PC-9 (cell line): Measurements from ENCODE around the gene B3GALNT1. TPM values are rescaled to one million over a fixed set of nuclear protein-coding genes. Genes with fewer than 3 reads are reported as not detected.

Experiments
- BruUV-seq: library from RNA; stranded (reverse); fragments of 400-500 nt; replicated peaks from 2 replicates; lab custom pipeline; 2021; lab: Mats Ljungman, UMichigan
- CTCF ChIA-PET: fragments of 300-600 bp; sonication (Branson Sonifier 250); formaldehyde crosslinking; loops from one replicate; lab custom pipeline; 2022; ENCODE audit warnings: antibody characterized with exemption; lab: Charles Lee
- POLR2A ChIA-PET: fragments of 300-600 bp; sonication (Branson Sonifier 250); formaldehyde crosslinking; loops from one replicate; lab custom pipeline; 2022; ENCODE audit warnings: antibody characterized with exemption; ENCODE audit not compliant: unreplicated experiment; lab: Charles Lee
- DNase-seq, 2 experiments: peaks; one replicate each; pipeline versions ENCODE4 v3.0.0 to v3.0.0-alpha.2; 2015 to 2022; ENCODE audit warnings: mixed read lengths in 1 of 2
- H2AFZ ChIP-seq: fragments of 200-600 bp; sonication (generic); 2 replicates; pipeline ENCODE4 v1.8.1; 2017; ENCODE audit warnings: antibody characterized with exemption
- H3F3A ChIP-seq: fragments of 200-600 bp; sonication (generic); 2 replicates; pipeline ENCODE4 v1.8.1; 2017; ENCODE audit warnings: antibody characterized with exemption, mild to moderate bottlenecking, low read depth; ENCODE audit not compliant: insufficient read depth
- H3K27ac ChIP-seq: fragments of 200-600 bp; sonication (generic); 2 replicates; pipeline ENCODE4 v1.6.1; 2016; ENCODE audit warnings: mixed run types
- H3K27me3 ChIP-seq: fragments of 200-600 bp; sonication (generic); 2 replicates; pipeline ENCODE4 v1.6.1; 2016; ENCODE audit warnings: low read depth, mixed run types; ENCODE audit not compliant: insufficient read depth
- H3K36me3 ChIP-seq: fragments of 200-600 bp; sonication (generic); 2 replicates; pipeline ENCODE4 v1.6.1; 2016; ENCODE audit warnings: low read depth, mixed run types
- H3K4me1 ChIP-seq: fragments of 200-600 bp; sonication (generic); replicated peaks from 2 replicates; pipeline ENCODE4 v1.6.1; 2016; ENCODE audit warnings: mixed run types; ENCODE audit not compliant: insufficient read depth
- H3K4me2 ChIP-seq: fragments of 200-600 bp; sonication (generic); 2 replicates; pipeline ENCODE4 v1.6.1; 2017; ENCODE audit warnings: mixed run types
- H3K4me3 ChIP-seq: fragments of 200-600 bp; sonication (generic); 2 replicates; pipeline ENCODE4 v1.6.1; 2016; ENCODE audit warnings: mixed run types
- H3K79me2 ChIP-seq: fragments of 200-600 bp; sonication (generic); 2 replicates; pipeline ENCODE4 v1.6.1; 2017; ENCODE audit warnings: low read depth, mixed run types
- H3K9me2 ChIP-seq: fragments of 200-600 bp; sonication (generic); 2 replicates; pipeline ENCODE4 v1.8.1; 2017; ENCODE audit warnings: mild to moderate bottlenecking; ENCODE audit not compliant: insufficient read depth
- H3K9me3 ChIP-seq: fragments of 200-600 bp; sonication (generic); 2 replicates; pipeline ENCODE4 v1.8.1; 2016; ENCODE audit warnings: low read depth; ENCODE audit not compliant: insufficient read depth
- H4K20me1 ChIP-seq: fragments of 200-600 bp; sonication (generic); 2 replicates; pipeline ENCODE4 v1.8.1; 2017; ENCODE audit not compliant: insufficient read depth
- EZH2 ChIP-seq: fragments of 200-600 bp; sonication (generic); IDR thresholded peaks from 2 replicates; pipeline ENCODE4 v1.8.0; 2017; ENCODE audit warnings: antibody characterized with exemption, low read depth
- intact Hi-C: fragments of 100-400 bp; cut with micrococcal nuclease; formaldehyde crosslinking; loops from one replicate; pipeline ENCODE4 v1.10.0; 2022; ENCODE audit not compliant: unreplicated experiment
- total RNA-seq: library from RNA; stranded (reverse); gene quantifications from 2 replicates; pipeline ENCODE4 v1.2.3, GENCODE V29; 2021
- TF ChIP-seq, protein P1 (sequence below): fragments of 200-600 bp; sonication (generic); conservative IDR thresholded peaks from 2 replicates; pipeline ENCODE4 v1.6.1; 2017; ENCODE audit warnings: mixed run types, antibody characterized with exemption, mild to moderate bottlenecking, moderate library complexity

The B3GALNT1 gene
- total RNA-seq, 1 experiment from 2014 or later = 8.8 TPM

DNA sequence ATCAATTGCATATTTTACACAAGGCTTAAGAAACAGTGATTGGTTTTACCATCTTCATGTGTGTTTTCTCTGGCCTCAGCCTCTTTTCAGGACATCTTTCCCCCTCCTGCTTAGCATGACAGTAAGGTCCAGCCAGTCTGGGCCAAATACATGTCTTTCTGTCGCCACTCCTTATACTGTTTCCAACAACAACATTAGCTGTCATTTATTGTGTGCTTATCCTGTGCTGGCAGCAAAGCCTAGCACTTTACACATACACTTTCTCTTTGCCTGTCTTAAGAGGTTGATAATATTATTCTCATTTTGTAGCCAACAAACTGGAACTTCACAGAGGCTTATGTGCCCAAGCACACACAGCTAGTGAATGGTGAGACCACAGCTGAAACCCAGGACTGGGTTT is 37.8 kb downstream of the B3GALNT1 start:
- Histone ChIP-seq H3K36me3 (no peaks in the 10 kb centered on the region), H3K4me1 (peaks cover 14% of the 10 kb centered on the region), H3K4me3 (no peak overlapping the region), H3K27me3 (no peaks in the 10 kb centered on the region), H3F3A (peaks cover 8% of the 10 kb centered on the region; the same call in 1 of the 2 replicates), H3K79me2 (no peaks in the 10 kb centered on the region), H3K4me2 (no peak overlapping the region), H4K20me1 (no peaks in the 10 kb centered on the region), H3K27ac (no peak overlapping the region), H3K9me3 (no peaks in the 10 kb centered on the region), H2AFZ (no peak overlapping the region), H3K9me2 (no peaks in the 10 kb centered on the region)
- no peak for DNase-seq
- BruUV-seq = no TSS peak
- no peak for TF ChIP-seq EZH2
- TF ChIP-seq, protein P1, sequence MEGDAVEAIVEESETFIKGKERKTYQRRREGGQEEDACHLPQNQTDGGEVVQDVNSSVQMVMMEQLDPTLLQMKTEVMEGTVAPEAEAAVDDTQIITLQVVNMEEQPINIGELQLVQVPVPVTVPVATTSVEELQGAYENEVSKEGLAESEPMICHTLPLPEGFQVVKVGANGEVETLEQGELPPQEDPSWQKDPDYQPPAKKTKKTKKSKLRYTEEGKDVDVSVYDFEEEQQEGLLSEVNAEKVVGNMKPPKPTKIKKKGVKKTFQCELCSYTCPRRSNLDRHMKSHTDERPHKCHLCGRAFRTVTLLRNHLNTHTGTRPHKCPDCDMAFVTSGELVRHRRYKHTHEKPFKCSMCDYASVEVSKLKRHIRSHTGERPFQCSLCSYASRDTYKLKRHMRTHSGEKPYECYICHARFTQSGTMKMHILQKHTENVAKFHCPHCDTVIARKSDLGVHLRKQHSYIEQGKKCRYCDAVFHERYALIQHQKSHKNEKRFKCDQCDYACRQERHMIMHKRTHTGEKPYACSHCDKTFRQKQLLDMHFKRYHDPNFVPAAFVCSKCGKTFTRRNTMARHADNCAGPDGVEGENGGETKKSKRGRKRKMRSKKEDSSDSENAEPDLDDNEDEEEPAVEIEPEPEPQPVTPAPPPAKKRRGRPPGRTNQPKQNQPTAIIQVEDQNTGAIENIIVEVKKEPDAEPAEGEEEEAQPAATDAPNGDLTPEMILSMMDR = no peak
- POLR2A ChIA-PET = no interaction called here
- intact Hi-C loops = no loop called here
- CTCF ChIA-PET = no interaction called here

- no peaks in the 10 kb centered on the region for H3K9me2 ChIP-seq
- no peaks in the 10 kb centered on the region for H3K27me3 ChIP-seq
- intact Hi-C loops = no loop called here
- peaks cover 14% of the 10 kb centered on the region for H3K4me1 ChIP-seq
- no TSS peak for BruUV-seq
- H2AFZ ChIP-seq = no peak overlapping the region
- no peak for DNase-seq
- no peak overlapping the region for H3K4me2 ChIP-seq
- H3K36me3 ChIP-seq = no peaks in the 10 kb centered on the region
- ChIA-PET CTCF (no interaction called here), POLR2A (no interaction called here)
- no peak overlapping the region for H3K27ac ChIP-seq
- H3K4me3 ChIP-seq = no peak overlapping the region
- H3F3A ChIP-seq = peaks cover 8% of the 10 kb centered on the region; the same call in 1 of the 2 replicates
- no peaks in the 10 kb centered on the region for H4K20me1 ChIP-seq
- no peaks in the 10 kb centered on the region for H3K9me3 ChIP-seq
- H3K79me2 ChIP-seq = no peaks in the 10 kb centered on the region
- no peak for TF ChIP-seq EZH2
- TF ChIP-seq, protein P1 = no peak
These were observed 38.2 kb downstream of the B3GALNT1 start for GRCh38 chr3:161066930-161067329.

DNA sequence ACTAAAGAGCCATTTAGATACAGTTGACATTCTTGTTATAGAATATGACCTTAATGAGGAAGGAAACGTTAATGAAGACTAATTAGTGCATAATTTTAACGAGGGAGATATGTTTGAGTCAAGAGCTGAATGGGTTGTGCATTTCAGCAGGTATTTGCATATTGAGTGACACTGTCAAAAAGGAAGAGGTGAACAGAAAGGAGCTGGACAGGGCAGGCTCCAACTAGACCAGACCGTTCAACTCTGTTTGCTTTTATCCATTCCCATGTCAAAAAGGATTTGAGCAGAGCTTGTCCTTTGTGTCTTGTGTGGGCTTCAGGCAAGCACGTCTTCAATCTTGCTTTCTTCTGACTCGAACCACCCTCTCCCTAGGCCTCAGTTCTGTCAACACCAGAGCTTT is 40.7 kb downstream of the B3GALNT1 start:
- Histone ChIP-seq H2AFZ (no peak overlapping the region), H3K79me2 (no peaks in the 10 kb centered on the region), H3K4me1 (peaks cover 2% of the 10 kb centered on the region), H3K36me3 (no peaks in the 10 kb centered on the region), H4K20me1 (no peaks in the 10 kb centered on the region), H3K4me2 (no peak overlapping the region), H3F3A (no peaks in the 10 kb centered on the region), H3K4me3 (no peak overlapping the region), H3K27ac (no peak overlapping the region), H3K9me3 (no peaks in the 10 kb centered on the region), H3K9me2 (no peaks in the 10 kb centered on the region), H3K27me3 (no peaks in the 10 kb centered on the region)
- BruUV-seq = no TSS peak
- intact Hi-C loops = no loop called here
- no peak for TF ChIP-seq EZH2
- TF ChIP-seq, protein P1 = no peak
- DNase-seq = no peak
- ChIA-PET CTCF (interaction anchor here (0.6 kb wide), 1 partner anchor 81 kb away, joined by 5 read pairs; no protein-coding TSS in a partner anchor), POLR2A (no interaction called here)
